ENCODE results near the gene ABHD2.

The ABHD2 gene

GRCh38 chr15:89163271-89164055 is 75.2 kb downstream of the ABHD2 start:
- TF ChIP-seq GATA3 (IDR thresholded peaks at IDR 0.05; ENCODE audit: low read depth, low read length) (no peak), GATA2 (IDR thresholded peaks at IDR 0.05; ENCODE audit: low read depth, low read length) (no peak)

- TF ChIP-seq GATA3 (IDR thresholded peaks at IDR 0.05; ENCODE audit: low read depth, low read length): no peak
- TF ChIP-seq GATA2 (IDR thresholded peaks at IDR 0.05; ENCODE audit: low read depth, low read length): no peak
Measured at GRCh38 chr15:89164712-89165211, 76.5 kb downstream of the ABHD2 start.

- TF ChIP-seq GATA2 (IDR thresholded peaks at IDR 0.05; ENCODE audit: low read depth, low read length) (no peak), GATA3 (IDR thresholded peaks at IDR 0.05; ENCODE audit: low read depth, low read length) (no peak)
Measured at GRCh38 chr15:89165677-89166076, 77.4 kb downstream of the ABHD2 start.

GRCh38 chr15:89167267-89168176 is 79.3 kb downstream of the ABHD2 start:
- TF ChIP-seq GATA3 (IDR thresholded peaks at IDR 0.05; ENCODE audit: low read depth, low read length) (no peak), GATA2 (IDR thresholded peaks at IDR 0.05; ENCODE audit: low read depth, low read length) (no peak)

- no peak for TF ChIP-seq GATA3 (IDR thresholded peaks at IDR 0.05; ENCODE audit: low read depth, low read length)
- TF ChIP-seq GATA2 (IDR thresholded peaks at IDR 0.05; ENCODE audit: low read depth, low read length): no peak
Measured at GRCh38 chr15:89168316-89168833, 80.1 kb downstream of the ABHD2 start.

- TF ChIP-seq GATA3 (IDR thresholded peaks at IDR 0.05; ENCODE audit: low read depth, low read length) (no peak), GATA2 (IDR thresholded peaks at IDR 0.05; ENCODE audit: low read depth, low read length) (no peak)
Measured at GRCh38 chr15:89170364-89170763, 82.1 kb downstream of the ABHD2 start.

- TF ChIP-seq GATA2 (IDR thresholded peaks at IDR 0.05; ENCODE audit: low read depth, low read length) (no peak), GATA3 (IDR thresholded peaks at IDR 0.05; ENCODE audit: low read depth, low read length) (no peak)
Measured at GRCh38 chr15:89171136-89172072, 83.1 kb downstream of the ABHD2 start.

GRCh38 chr15:89172921-89173320 is 84.7 kb downstream of the ABHD2 start:
- TF ChIP-seq GATA3 (IDR thresholded peaks at IDR 0.05; ENCODE audit: low read depth, low read length) (no peak), GATA2 (IDR thresholded peaks at IDR 0.05; ENCODE audit: low read depth, low read length) (no peak)

GRCh38 chr15:89174476-89174875 is 86.2 kb downstream of the ABHD2 start:
- TF ChIP-seq GATA2 (IDR thresholded peaks at IDR 0.05; ENCODE audit: low read depth, low read length) (no peak), GATA3 (IDR thresholded peaks at IDR 0.05; ENCODE audit: low read depth, low read length) (no peak)

- no peak for TF ChIP-seq GATA2 (IDR thresholded peaks at IDR 0.05; ENCODE audit: low read depth, low read length)
- no peak for TF ChIP-seq GATA3 (IDR thresholded peaks at IDR 0.05; ENCODE audit: low read depth, low read length)
Measured at GRCh38 chr15:89175617-89176191, 87.4 kb downstream of the ABHD2 start.

GRCh38 chr15:89177116-89177515 is 88.9 kb downstream of the ABHD2 start:
- TF ChIP-seq GATA2 (IDR thresholded peaks at IDR 0.05; ENCODE audit: low read depth, low read length): no peak
- TF ChIP-seq GATA3 (IDR thresholded peaks at IDR 0.05; ENCODE audit: low read depth, low read length): no peak

- no peak for TF ChIP-seq GATA2 (IDR thresholded peaks at IDR 0.05; ENCODE audit: low read depth, low read length)
- no peak for TF ChIP-seq GATA3 (IDR thresholded peaks at IDR 0.05; ENCODE audit: low read depth, low read length)
Measured at GRCh38 chr15:89177633-89178306, 89.5 kb downstream of the ABHD2 start.
